Stomach (tissue), 9 donors: ENCODE results near the gene ANKRD44. TPM values are rescaled to one million over a fixed set of nuclear protein-coding genes. Genes with fewer than 3 reads are reported as not detected.

ENCODE experiments used
- DNase-seq, 2 donors: peaks; one replicate each; pipeline versions ENCODE4 v3.0.0 to v3.0.0-alpha.2; 2013 to 2019
- H3K27ac ChIP-seq, 5 donors: fragments of 200-600 bp in 4 of 5; sonication (generic) in 4 of 5; one replicate each; pipeline ENCODE4 v1.5.1; 2013 to 2019; ENCODE audit warnings: mild to moderate bottlenecking in 1 of 5, moderate library complexity in 1 of 5
- H3K27me3 ChIP-seq, 3 donors: fragments of 200-600 bp; sonication (generic); one replicate each; pipeline ENCODE4 v1.5.1; 2017 to 2019; ENCODE audit warnings: mixed run types in 1 of 3
- H3K36me3 ChIP-seq, 4 donors: fragments of 200-600 bp; sonication (generic); 1 replicate in 3 of 4; 2 replicates in 1 of 4; pipeline ENCODE4 v1.5.1; 2016 to 2019
- H3K4me1 ChIP-seq, 4 donors: fragments of 200-600 bp; sonication (generic); one replicate each; pipeline ENCODE4 v1.5.1; 2016 to 2019
- H3K4me3 ChIP-seq, 4 donors: fragments of 200-600 bp; sonication (generic) in 3 of 4; one replicate each; pipeline ENCODE4 v1.5.1; 2016 to 2019; ENCODE audit warnings: mild to moderate bottlenecking in 1 of 4
- H3K9me3 ChIP-seq, 4 donors: fragments of 200-600 bp; sonication (generic); one replicate each; pipeline ENCODE4 v1.5.1; 2016 to 2019
- CTCF ChIP-seq, 7 experiments: fragments of 450-650 bp in 4 of 7; fragments of 200-600 bp in 3 of 7; sonication (generic) in 3 of 7; IDR thresholded peaks; one replicate each; pipeline ENCODE4 v1.5.1; 2016 to 2019; ENCODE audit warnings: antibody characterized with exemption in 7 of 7, control low read depth in 2 of 7, mild to moderate bottlenecking in 1 of 7
- EP300 ChIP-seq: sonication (generic); formaldehyde crosslinking; IDR thresholded peaks from one replicate; pipeline ENCODE4 v1.6.1; 2017; ENCODE audit warnings: antibody characterized with exemption
- POLR2A ChIP-seq, 4 donors: fragments of 450-650 bp; IDR thresholded peaks; one replicate each; pipeline ENCODE4 v1.6.1; 2016; ENCODE audit warnings: antibody characterized with exemption in 4 of 4, control low read depth in 2 of 4, mild to moderate bottlenecking in 1 of 4, moderate library complexity in 1 of 4
- POLR2AphosphoS5 ChIP-seq, 3 donors: sonication (generic); formaldehyde crosslinking; IDR thresholded peaks; one replicate each; pipeline ENCODE4 v1.6.1; 2016; ENCODE audit warnings: antibody characterized with exemption in 3 of 3
- WGBS, 5 donors: extraction: QIAGEN DNeasy Blood & Tissue Kit in 3 of 5; methylation state at CpG; one replicate each; pipeline versions ENCODE4 v1.1.5 to v1.1.7; 2013 to 2018; 5-methylcytosine and 5-hydroxymethylcytosine counted together
- intact Hi-C: fragments of 100-400 bp; cut with DNase I; formaldehyde crosslinking; loops from one replicate; pipeline ENCODE4 v1.15.1; 2023; ENCODE audit warnings: low total_unique reads
- polyA plus RNA-seq, 3 donors: library from polyadenylated mRNA; stranded (reverse); fragments of 200-250 nt; gene quantifications; one replicate each; pipeline ENCODE4 v1.2.3, GENCODE V29; 2013
- total RNA-seq, 5 donors: library from RNA; depleted of rRNA; stranded (reverse); fragments of >200 nt; gene quantifications; one replicate each; pipeline versions ENCODE4 v1.1.0 to v1.2.3, GENCODE V29; 2014 to 2016
- donor health status: healthy with polysubstance abuse.
- donor health status: Bipolar disorder and iron deficiency.
- donor health status: healthy.

Gene ANKRD44
- total and polyA plus RNA-seq, 8 donors: 1.2 to 58.4 (median 7.0) TPM

- intact Hi-C loops: no loop called here
- 61 to 89% (median 88%) methylated on average over 3 of the region's 3 CpGs for WGBS, 5 donors
These were observed 326.6 kb downstream of the ANKRD44 start for GRCh38 chr2:196983934-196984333.

GRCh38 chr2:196980473-196980872 is 330.1 kb downstream of the ANKRD44 start:
- no peak overlapping the region for H3K27ac ChIP-seq
- no peak overlapping the region for H3K4me3 ChIP-seq
- peaks cover 0 to 3% (median 0%) of the 10 kb centered on the region in 4 donors for H3K9me3 ChIP-seq
- H3K27me3 ChIP-seq: no peaks in the 10 kb centered on the region
- intact Hi-C loops: no loop called here
- H3K36me3 ChIP-seq: no peaks in the 10 kb centered on the region
- TF ChIP-seq POLR2A (IDR thresholded peaks at IDR 0.05): no peak
- TF ChIP-seq CTCF (IDR thresholded peaks at IDR 0.05): no peak
- TF ChIP-seq POLR2AphosphoS5 (IDR thresholded peaks at IDR 0.05): no peak
- TF ChIP-seq EP300: no peak
- no peaks in the 10 kb centered on the region for H3K4me1 ChIP-seq
- no peak for DNase-seq
- 55 to 69% (median 61%) methylated on average over 3 of the region's 3 CpGs for WGBS, 5 donors

More at GRCh38 chr2:196983934-196984333, 326.6 kb downstream of the ANKRD44 start:
- no peak overlapping the region for H3K27ac ChIP-seq
- no peaks in the 10 kb centered on the region for H3K36me3 ChIP-seq
- H3K27me3 ChIP-seq: no peaks in the 10 kb centered on the region
- no peak for TF ChIP-seq CTCF (IDR thresholded peaks at IDR 0.05)
- TF ChIP-seq EP300: no peak
- TF ChIP-seq POLR2AphosphoS5 (IDR thresholded peaks at IDR 0.05): no peak
- no peak for TF ChIP-seq POLR2A (IDR thresholded peaks at IDR 0.05)
- H3K4me3 ChIP-seq: no peak overlapping the region
- peaks cover 0 to 22% (median 14%) of the 10 kb centered on the region in 4 donors for H3K4me1 ChIP-seq
- DNase-seq: no peak
- H3K9me3 ChIP-seq: no peaks in the 10 kb centered on the region

- Histone ChIP-seq H3K27me3 (no peaks in the 10 kb centered on the region), H3K4me3 (no peak overlapping the region), H3K27ac (no peak overlapping the region), H3K36me3 (no peaks in the 10 kb centered on the region), H3K4me1 (no peaks in the 10 kb centered on the region), H3K9me3 (peaks cover 0 to 3% (median 0%) of the 10 kb centered on the region in 4 donors)
- DNase-seq: no peak
- 17 to 75% (median 45%) methylated on average over 1 of the region's 1 CpG for WGBS, 5 donors
- intact Hi-C loops: no loop called here
- TF ChIP-seq EP300 (no peak), CTCF (IDR thresholded peaks at IDR 0.05) (no peak), POLR2A (IDR thresholded peaks at IDR 0.05) (no peak), POLR2AphosphoS5 (IDR thresholded peaks at IDR 0.05) (no peak)
These were observed 330.6 kb downstream of the ANKRD44 start for GRCh38 chr2:196980001-196980400.

- intact Hi-C loops: no loop called here
- Histone ChIP-seq H3K27ac (no peak overlapping the region), H3K4me1 (no peaks in the 10 kb centered on the region), H3K36me3 (no peaks in the 10 kb centered on the region), H3K27me3 (no peaks in the 10 kb centered on the region), H3K9me3 (peaks cover 0 to 3% (median 0%) of the 10 kb centered on the region in 4 donors), H3K4me3 (no peak overlapping the region)
- no peak for DNase-seq
- WGBS, 5 donors: 39 to 62% (median 52%) methylated on average over 2 of the region's 2 CpGs
- TF ChIP-seq POLR2A (IDR thresholded peaks at IDR 0.05) (no peak), EP300 (no peak), CTCF (IDR thresholded peaks at IDR 0.05) (no peak), POLR2AphosphoS5 (IDR thresholded peaks at IDR 0.05) (no peak)
These were observed 333.1 kb downstream of the ANKRD44 start for GRCh38 chr2:196977507-196977906.
